ENCODE data around the gene RBM47. TPM values are rescaled to one million over a fixed set of nuclear protein-coding genes. Genes with fewer than 3 reads are reported as not detected.
A peak's percentile ranks its signal among the peaks of the same experiment; 100 is the strongest.

Gene RBM47
- total RNA-seq, 1 experiment from 2014 or later, result 70.3 TPM

- H2BK120ac ChIP-seq (ENCODE audit: low read depth, low read length, poor library complexity, severe bottlenecking), result no peak overlapping the region
- no peak overlapping the region for H3K9ac ChIP-seq (ENCODE audit: extremely low read depth, insufficient read length, low read length)
- no peak overlapping the region for H3K27ac ChIP-seq (ENCODE audit: insufficient read length, low read depth, low read length)
- H3K23me2 ChIP-seq (ENCODE audit: insufficient read length, low read depth, low read length, poor library complexity, severe bottlenecking), result no peaks in the 10 kb centered on the region
- Mint-ChIP-seq H3K4me3 (no peak overlapping the region), H3K9me3 (no peaks in the 10 kb centered on the region), H3K27ac (peak overlapping the region in 1 of 3 experiments; percentile 82; a peak in 2 of 7 replicates), H3K27me3 (ENCODE audit: low read depth) (no peaks in the 10 kb centered on the region), H3K36me3 (ENCODE audit: insufficient read depth in 1 of 3, low read depth in 3 of 3) (peaks cover 6 to 20% (median 8%) of the 10 kb centered on the region in 3 experiments; a peak in 5 of 7 replicates), H3K4me1 (peaks cover 2% of the 10 kb centered on the region in 2 experiments; a peak in 1 of 4 replicates)
- DNase-seq, result no peak
- H3K23ac ChIP-seq (ENCODE audit: insufficient read length, low read depth, low read length), result no peak overlapping the region
- H3K56ac ChIP-seq (ENCODE audit: insufficient read length, low read depth, low read length), result no peak overlapping the region
- H2BK12ac ChIP-seq (ENCODE audit: insufficient read length, low read depth, low read length), result no peak overlapping the region
- no peaks in the 10 kb centered on the region for H3K9me3 ChIP-seq (ENCODE audit: control insufficient read depth, low read depth, low read length)
- H4K5ac ChIP-seq (ENCODE audit: insufficient read length, low read depth, low read length), result no peak overlapping the region
- no peaks in the 10 kb centered on the region for H3K4me1 ChIP-seq (ENCODE audit: insufficient read depth, low read length)
- H3K14ac ChIP-seq (ENCODE audit: insufficient read depth, low read length), result no peak overlapping the region
- no peak overlapping the region for H2BK15ac ChIP-seq (ENCODE audit: low read depth, low read length)
- H4K20me1 ChIP-seq (ENCODE audit: control insufficient read depth, insufficient read depth, insufficient read length), result no peaks in the 10 kb centered on the region
- peaks cover 23% of the 10 kb centered on the region; the same call in 1 of the 2 replicates for H3K79me2 ChIP-seq (ENCODE audit: insufficient read depth, low read length)
- H3K27me3 ChIP-seq (ENCODE audit: insufficient read depth, low read length), result no peaks in the 10 kb centered on the region
- H2BK5ac ChIP-seq (ENCODE audit: insufficient read length, low read length), result no peak overlapping the region
- no CpG with 5 or more reads among the region's 7 CpGs for WGBS (ENCODE audit: extremely low coverage, insufficient read length, low lambda C conversion rate)
- no peak overlapping the region for H3T11ph ChIP-seq (ENCODE audit: low read length)
- no peak overlapping the region for H2AK5ac ChIP-seq (ENCODE audit: insufficient read length, low read length)
- no peak overlapping the region for H3K4ac ChIP-seq (ENCODE audit: low read depth, low read length)
- H4K8ac ChIP-seq (replicated peaks; ENCODE audit: insufficient read length, low read depth, low read length), result no peak overlapping the region
- H2BK20ac ChIP-seq (ENCODE audit: low read depth, low read length, poor library complexity, severe bottlenecking), result no peak overlapping the region
- no peaks in the 10 kb centered on the region for H3K79me1 ChIP-seq (ENCODE audit: insufficient read depth, low read depth, low read length, poor library complexity, severe bottlenecking)
- H4K91ac ChIP-seq (ENCODE audit: insufficient read length, low read depth, low read length), result no peak overlapping the region
- H3K4me2 ChIP-seq (ENCODE audit: insufficient read depth, insufficient read length, low read length), result no peak overlapping the region
- TF ChIP-seq CTCF (conservative IDR thresholded peaks at IDR 0.05), result no peak
- H2AFZ ChIP-seq (ENCODE audit: low read length), result no peak overlapping the region
- no peak overlapping the region for H3K18ac ChIP-seq (ENCODE audit: insufficient read length, low read depth, low read length)
These were observed 28.0 kb downstream of the RBM47 start for GRCh38 chr4:40601641-40602040.

Data from H9 (cell line).